GM18873 (cell line): Measurements from ENCODE around the gene CHST3.
"Not testable (repeated sequence)": the region's sequence is repeated elsewhere in the genome, so short reads cannot be mapped to it uniquely, and the experiment has no call there.

ENCODE experiments used
- ATAC-seq: cut with Tn5 transposase; IDR thresholded peaks from one replicate; pipeline ENCODE4 v1.9.1; 2021; ENCODE audit warnings: mild to moderate bottlenecking, moderate library complexity, moderate number of reproducible peaks; ENCODE audit not compliant: unreplicated experiment, low FRiP score

Gene CHST3

DNA sequence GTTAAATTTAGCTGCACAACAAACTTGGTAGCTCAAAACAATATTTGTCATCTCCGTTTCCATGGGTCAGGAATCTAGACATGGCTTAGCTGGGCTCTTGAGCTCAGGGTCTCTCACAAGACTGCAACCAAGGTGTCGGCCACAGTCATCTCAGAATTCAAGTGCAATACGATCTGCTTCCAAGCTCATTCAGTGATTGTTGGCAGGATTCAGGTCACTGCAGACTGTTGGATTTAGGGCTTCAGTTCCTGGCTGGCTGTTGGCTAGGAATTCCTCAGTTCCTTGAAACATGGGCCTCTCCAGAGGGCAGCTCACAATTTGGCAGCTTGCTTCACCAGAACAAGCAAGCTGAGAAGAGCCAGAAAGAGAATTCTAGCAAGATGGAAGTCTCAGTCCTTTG lies 17.5 kb upstream of the CHST3 start:
- ATAC-seq, result no peak

- ATAC-seq, result no peak
Measured at GRCh38 chr10:71948496-71949067, 15.6 kb upstream of the CHST3 start.

DNA sequence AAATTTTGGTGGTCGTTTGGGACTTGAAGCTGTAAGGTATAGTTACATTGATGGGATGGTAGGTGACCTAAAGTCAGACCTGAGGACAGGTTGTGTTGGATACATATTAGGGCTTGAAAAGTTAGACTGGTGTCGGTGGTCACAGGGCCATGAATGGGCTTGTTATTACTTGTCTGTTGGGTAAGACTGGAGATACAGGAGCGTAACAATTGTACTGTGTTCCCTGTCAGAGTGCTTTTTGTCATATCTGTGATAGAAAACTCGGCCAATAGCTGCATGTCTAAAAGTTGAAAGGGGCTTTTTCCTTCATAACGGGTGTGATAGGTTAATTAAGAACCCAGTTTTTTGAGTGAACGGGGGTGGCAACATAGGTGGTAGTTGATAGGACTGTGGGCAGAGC lies 13.5 kb upstream of the CHST3 start:
- no peak for ATAC-seq

DNA sequence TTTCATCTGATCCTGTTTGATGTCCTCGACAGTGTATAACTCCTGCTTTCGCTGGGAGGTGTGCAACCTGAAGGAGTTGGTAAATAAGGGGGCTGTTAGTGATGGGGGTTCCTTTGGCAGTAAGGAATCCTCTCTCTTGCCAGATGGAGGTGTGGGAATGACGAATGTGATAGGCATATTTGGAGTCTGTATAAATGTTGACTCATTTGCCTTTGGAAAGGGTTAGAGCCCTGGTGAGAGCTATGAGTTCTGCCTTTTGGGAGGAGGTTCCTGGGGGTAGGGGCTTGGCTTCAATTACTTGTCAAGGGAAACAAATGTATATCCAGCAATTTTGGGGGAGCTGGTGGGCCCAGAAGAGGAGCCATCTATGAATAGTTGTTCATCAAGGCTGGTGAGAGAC lies 11.4 kb upstream of the CHST3 start:
- no peak for ATAC-seq

GRCh38 chr10:71957546-71958275 lies 6.5 kb upstream of the CHST3 start:
- ATAC-seq, result no peak

DNA sequence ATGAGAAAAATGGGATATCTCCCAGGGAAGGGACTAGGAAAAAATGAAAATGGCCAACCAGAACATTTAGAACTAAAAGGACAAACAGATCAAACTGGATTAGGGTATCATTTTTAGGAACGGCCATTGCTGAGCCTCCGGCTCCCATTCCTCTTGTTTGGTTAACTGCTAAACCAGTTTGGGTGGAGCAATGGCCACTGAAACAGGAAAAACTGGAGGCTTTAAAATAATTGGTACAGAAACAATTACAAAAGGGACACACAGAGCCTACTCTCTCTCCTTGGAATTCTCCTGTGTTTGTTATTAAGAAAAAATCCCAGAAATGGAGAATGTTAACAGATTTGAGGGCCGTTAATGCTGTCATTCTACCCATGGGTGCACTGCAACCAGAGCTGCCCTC lies 4.7 kb upstream of the CHST3 start:
- no peak for ATAC-seq

- ATAC-seq, result no peak
Measured at GRCh38 chr10:71961831-71962230, 2.4 kb upstream of the CHST3 start.

DNA sequence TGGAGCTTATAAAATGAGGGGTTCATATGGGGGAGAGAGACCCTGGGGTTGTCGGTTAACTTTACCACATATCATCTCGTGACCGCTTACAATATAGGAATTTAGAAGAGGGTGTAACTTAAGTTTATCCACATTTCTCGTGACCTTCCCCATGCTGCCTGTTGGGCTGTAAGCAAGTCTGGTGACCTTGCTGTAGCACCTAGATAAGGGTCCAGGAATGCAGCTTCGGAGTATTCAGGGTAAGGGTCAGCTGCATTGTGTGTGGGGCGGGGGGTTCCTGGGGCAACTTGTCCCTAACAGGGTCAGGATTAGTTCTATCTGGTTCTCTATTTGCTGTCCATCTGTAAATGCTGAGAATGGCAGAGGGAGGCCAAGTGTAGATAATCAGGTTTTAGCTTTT lies 1.3 kb upstream of the CHST3 start:
- ATAC-seq, result no peak

DNA sequence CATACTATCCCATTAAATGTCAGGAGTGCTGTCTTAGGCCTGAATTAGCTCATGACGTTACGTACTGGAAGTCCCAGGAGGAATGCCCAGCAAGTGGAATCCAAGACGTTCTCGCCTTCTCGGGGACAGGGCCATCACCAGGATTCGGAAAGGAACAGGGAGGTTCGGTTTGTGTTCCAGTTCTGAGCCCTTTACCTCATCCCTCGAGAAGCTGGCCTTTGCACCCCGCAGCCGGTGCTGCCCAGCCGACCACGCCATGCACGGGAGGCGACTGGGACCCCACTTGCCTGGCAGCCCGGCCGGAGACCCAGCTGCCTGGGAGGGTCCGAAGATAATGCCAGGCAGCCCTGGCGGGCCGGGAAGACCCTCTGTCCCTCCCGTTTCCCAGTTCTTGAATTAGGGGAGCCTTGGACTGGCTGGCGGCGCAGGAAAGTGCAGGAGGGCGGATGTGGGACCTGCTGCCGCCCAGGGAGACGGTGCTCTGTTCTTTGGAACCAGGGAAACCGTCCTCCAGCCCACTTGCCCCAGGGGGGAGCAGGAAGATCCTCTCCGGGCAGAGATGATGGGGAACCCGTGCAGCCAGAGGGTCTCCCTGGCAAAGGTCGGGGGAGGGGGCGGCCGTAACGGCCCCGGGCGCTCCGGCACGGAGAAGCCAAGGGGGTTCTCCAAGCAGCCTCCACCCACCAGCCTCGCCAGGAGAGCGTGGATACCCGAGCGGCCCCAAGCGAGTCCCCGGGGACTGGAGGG lies 671 bp upstream of the CHST3 start:
- no peak for ATAC-seq

DNA sequence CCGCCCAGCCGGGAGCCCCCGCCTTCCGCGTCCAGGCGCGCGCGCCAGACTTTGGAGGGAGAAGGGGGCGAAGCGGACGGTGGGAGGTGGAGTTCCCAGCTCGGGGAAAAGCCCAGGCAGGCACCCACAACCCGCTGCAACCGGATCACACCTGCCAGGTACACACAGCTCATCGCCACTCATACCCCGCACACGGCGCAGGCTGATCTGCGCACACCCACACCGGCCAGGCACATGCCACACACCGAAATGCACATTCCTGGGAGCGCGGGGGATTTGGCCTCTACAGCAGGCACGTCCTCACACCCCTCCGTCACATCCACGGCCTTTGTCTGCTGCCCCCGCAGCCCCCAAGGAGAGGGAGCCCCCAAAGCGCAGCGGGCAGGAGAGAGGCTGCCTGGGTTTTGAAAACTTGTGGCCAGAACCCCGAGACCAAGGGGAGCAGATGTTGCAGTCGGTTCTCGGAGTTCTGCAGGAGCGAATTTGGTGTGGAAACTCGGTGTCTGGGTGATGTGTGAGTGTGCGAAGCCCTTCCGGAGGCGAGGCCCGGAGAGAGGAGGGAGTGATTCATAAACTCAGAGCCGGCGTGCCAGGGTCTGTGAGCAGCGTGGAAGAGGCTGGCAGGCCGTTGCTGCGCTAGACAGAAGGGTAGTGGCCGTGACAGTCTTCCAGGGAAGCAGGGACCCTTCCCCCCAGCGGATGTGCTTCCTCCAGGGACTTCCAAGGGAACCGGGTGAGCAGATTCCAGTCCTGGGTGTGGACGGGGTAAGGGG lies 734 bp downstream of the CHST3 start:
- no peak for ATAC-seq

GRCh38 chr10:71965623-71966022 lies 1.4 kb downstream of the CHST3 start:
- ATAC-seq, result no peak

- no peak for ATAC-seq
Measured at GRCh38 chr10:71966046-71967004, 2.1 kb downstream of the CHST3 start.

- ATAC-seq, result not testable (repeated sequence)
Measured at GRCh38 chr10:71967958-71968357, 3.8 kb downstream of the CHST3 start.

GRCh38 chr10:71968553-71969474 lies 4.6 kb downstream of the CHST3 start:
- ATAC-seq, result no peak

GRCh38 chr10:71969929-71970328 lies 5.7 kb downstream of the CHST3 start:
- ATAC-seq, result no peak

GRCh38 chr10:71970331-71970730 lies 6.1 kb downstream of the CHST3 start:
- no peak for ATAC-seq

GRCh38 chr10:71970869-71971268 lies 6.7 kb downstream of the CHST3 start:
- ATAC-seq, result no peak

- ATAC-seq, result no peak
Measured at GRCh38 chr10:71971311-71971731, 7.1 kb downstream of the CHST3 start.
